GM12891 (cell line): Measurements from ENCODE around the gene GPR85.

Source experiments
- POLR2A ChIP-seq: IDR thresholded peaks from 2 replicates; pipeline ENCODE4 v1.6.1; 2011; ENCODE audit warnings: low read depth, low read length, control low read depth
- POLR2AphosphoS5 ChIP-seq: IDR thresholded peaks from 2 replicates; pipeline ENCODE4 v1.6.1; 2011; ENCODE audit warnings: low read depth, low read length, control low read depth
- POU2F2 ChIP-seq: IDR thresholded peaks from 2 replicates; pipeline ENCODE4 v1.6.1; 2011; ENCODE audit warnings: low read depth, mild to moderate bottlenecking, control low read depth, low read length, moderate library complexity
- TAF1 ChIP-seq: IDR thresholded peaks from 2 replicates; pipeline ENCODE4 v1.6.1; 2011; ENCODE audit warnings: low read depth, low read length, control low read depth

GRCh38 chr7:113119429-113119828 lies 32.8 kb upstream of the GPR85 start:
- TF ChIP-seq POLR2A = no peak
- TF ChIP-seq POLR2AphosphoS5 = no peak
- no peak for TF ChIP-seq POU2F2
- TF ChIP-seq TAF1 = no peak
